SU-DHL-6 (cell line): ENCODE measurements around the gene SPOCK1.

Experiments
- H2AFZ ChIP-seq: fragments of 200-600 bp; sonication (generic); 2 replicates; pipeline ENCODE4 v1.6.1; 2014; ENCODE audit warnings: low read depth, mild to moderate bottlenecking, moderate library complexity, mixed read lengths, antibody characterized with exemption, low read length; ENCODE audit not compliant: severe bottlenecking
- H3F3A ChIP-seq: fragments of 200-600 bp; shearing (Covaris generic); 2 replicates; pipeline ENCODE4 v1.6.0; 2016; ENCODE audit warnings: antibody characterized with exemption, mild to moderate bottlenecking; ENCODE audit not compliant: insufficient read depth
- H3K27ac ChIP-seq: fragments of 200-600 bp; sonication (generic); 2 replicates; pipeline ENCODE4 v1.5.1; 2016; ENCODE audit warnings: low read depth, mild to moderate bottlenecking, low read length, moderate library complexity, mixed read lengths
- H3K27me3 ChIP-seq: fragments of 200-600 bp; sonication (generic), shearing (Covaris generic); 2 replicates; pipeline ENCODE4 v1.6.0; 2014; ENCODE audit warnings: mild to moderate bottlenecking, low read length
- H3K36me3 ChIP-seq: fragments of 200-600 bp; sonication (generic); 2 replicates; pipeline ENCODE4 v1.6.1; 2014; ENCODE audit warnings: mild to moderate bottlenecking, low read length, mixed read lengths
- H3K4me2 ChIP-seq: fragments of 300-600, 200-600 bp; shearing (Covaris generic), sonication (generic); 2 replicates; pipeline ENCODE4 v1.6.0; 2014; ENCODE audit warnings: low read length, low read depth, mild to moderate bottlenecking; ENCODE audit not compliant: poor library complexity, severe bottlenecking
- H3K4me3 ChIP-seq: fragments of 200-600 bp; sonication (generic); 2 replicates; pipeline ENCODE4 v1.5.1; 2014; ENCODE audit warnings: antibody characterized with exemption, low read length, mild to moderate bottlenecking, mixed read lengths; ENCODE audit not compliant: insufficient read depth, poor library complexity, severe bottlenecking
- H3K79me2 ChIP-seq: fragments of 200-600 bp; sonication (generic); 2 replicates; pipeline ENCODE4 v1.6.1; 2014; ENCODE audit warnings: mild to moderate bottlenecking, low read length, moderate library complexity; ENCODE audit not compliant: insufficient read depth
- H3K9ac ChIP-seq: fragments of 200-600 bp; sonication (generic); 2 replicates; pipeline ENCODE4 v1.7.0; 2014; ENCODE audit warnings: mild to moderate bottlenecking, low read length
- H3K9me2 ChIP-seq: fragments of 200-600 bp; sonication (generic); replicated peaks from 2 replicates; pipeline ENCODE4 v1.6.1; 2014; ENCODE audit warnings: low read length; ENCODE audit not compliant: insufficient read depth
- H3K9me3 ChIP-seq: fragments of 200-600 bp; sonication (generic); 2 replicates; pipeline ENCODE4 v1.6.1; 2014; ENCODE audit warnings: low read length, mixed read lengths; ENCODE audit not compliant: insufficient read depth
- H4K20me1 ChIP-seq: fragments of 200-600 bp; sonication (generic); 2 replicates; pipeline ENCODE4 v1.6.1; 2014; ENCODE audit warnings: low read depth, mild to moderate bottlenecking, antibody characterized with exemption, low read length, moderate library complexity, mixed read lengths
- CTCF ChIP-seq: fragments of 200-600 bp; sonication (generic); IDR thresholded peaks from one replicate; pipeline ENCODE4 v1.5.1; 2017; ENCODE audit warnings: antibody characterized with exemption, mild to moderate bottlenecking, low read length, moderate library complexity; ENCODE audit not compliant: insufficient read depth, poor library complexity, severe bottlenecking
- EZH2phosphoT487 ChIP-seq: fragments of 200-600 bp; sonication (generic), shearing (Covaris generic); conservative IDR thresholded peaks from 2 replicates; pipeline ENCODE4 v1.6.1; 2018; ENCODE audit warnings: mild to moderate bottlenecking, antibody characterized with exemption, low read length, moderate library complexity, mixed read lengths

The SPOCK1 gene

GRCh38 chr5:137088175-137088574, 411.0 kb downstream of the SPOCK1 start:
- no peak overlapping the region for H3K9ac ChIP-seq
- no peaks in the 10 kb centered on the region for H3K9me3 ChIP-seq
- H3F3A ChIP-seq = no peaks in the 10 kb centered on the region
- no peak overlapping the region for H3K4me3 ChIP-seq
- H4K20me1 ChIP-seq = no peaks in the 10 kb centered on the region
- H3K27ac ChIP-seq = no peak overlapping the region
- no peaks in the 10 kb centered on the region for H3K36me3 ChIP-seq
- TF ChIP-seq CTCF (no peak), EZH2phosphoT487 (no peak)
- H3K9me2 ChIP-seq = no peaks in the 10 kb centered on the region
- no peak overlapping the region for H2AFZ ChIP-seq
- no peaks in the 10 kb centered on the region for H3K27me3 ChIP-seq
- no peaks in the 10 kb centered on the region for H3K79me2 ChIP-seq
- no peak overlapping the region for H3K4me2 ChIP-seq

- H3K27ac ChIP-seq = no peak overlapping the region
- H2AFZ ChIP-seq = no peak overlapping the region
- no peaks in the 10 kb centered on the region for H3K36me3 ChIP-seq
- no peaks in the 10 kb centered on the region for H3K27me3 ChIP-seq
- H3K9me2 ChIP-seq = no peaks in the 10 kb centered on the region
- no peaks in the 10 kb centered on the region for H3K9me3 ChIP-seq
- no peaks in the 10 kb centered on the region for H4K20me1 ChIP-seq
- no peaks in the 10 kb centered on the region for H3F3A ChIP-seq
- TF ChIP-seq CTCF (no peak), EZH2phosphoT487 (no peak)
- H3K79me2 ChIP-seq = no peaks in the 10 kb centered on the region
- H3K4me2 ChIP-seq = no peak overlapping the region
- no peak overlapping the region for H3K9ac ChIP-seq
- H3K4me3 ChIP-seq = no peak overlapping the region
Measured at GRCh38 chr5:137086342-137086741, 412.8 kb downstream of the SPOCK1 start.

GRCh38 chr5:137085206-137085605, 413.9 kb downstream of the SPOCK1 start:
- Histone ChIP-seq H3K9me2 (no peaks in the 10 kb centered on the region), H3K36me3 (no peaks in the 10 kb centered on the region), H3F3A (no peaks in the 10 kb centered on the region), H4K20me1 (no peaks in the 10 kb centered on the region), H3K9me3 (no peaks in the 10 kb centered on the region), H3K79me2 (no peaks in the 10 kb centered on the region), H3K4me2 (no peak overlapping the region), H3K9ac (no peak overlapping the region), H3K27me3 (no peaks in the 10 kb centered on the region), H3K27ac (no peak overlapping the region), H3K4me3 (no peak overlapping the region), H2AFZ (no peak overlapping the region)
- TF ChIP-seq CTCF (no peak), EZH2phosphoT487 (no peak)

GRCh38 chr5:137084016-137084415, 415.1 kb downstream of the SPOCK1 start:
- Histone ChIP-seq H3K4me2 (no peak overlapping the region), H3K36me3 (no peaks in the 10 kb centered on the region), H3K9ac (no peak overlapping the region), H3K27me3 (no peaks in the 10 kb centered on the region), H3F3A (no peaks in the 10 kb centered on the region), H3K79me2 (no peaks in the 10 kb centered on the region), H3K9me2 (no peaks in the 10 kb centered on the region), H4K20me1 (no peaks in the 10 kb centered on the region), H3K27ac (no peak overlapping the region), H2AFZ (no peak overlapping the region), H3K4me3 (no peak overlapping the region), H3K9me3 (no peaks in the 10 kb centered on the region)
- TF ChIP-seq CTCF (no peak), EZH2phosphoT487 (no peak)
